Stomach (tissue), 4 donors: ENCODE data around the gene DPF3.

ENCODE experiments used
- CTCF ChIP-seq, 7 experiments: fragments of 450-650 bp in 4 of 7; fragments of 200-600 bp in 3 of 7; sonication (generic) in 3 of 7; IDR thresholded peaks; one replicate each; pipeline ENCODE4 v1.5.1; 2016 to 2019; ENCODE audit warnings: antibody characterized with exemption in 7 of 7, control low read depth in 2 of 7, mild to moderate bottlenecking in 1 of 7
- EP300 ChIP-seq: sonication (generic); formaldehyde crosslinking; IDR thresholded peaks from one replicate; pipeline ENCODE4 v1.6.1; 2017; ENCODE audit warnings: antibody characterized with exemption
- POLR2A ChIP-seq, 4 donors: fragments of 450-650 bp; IDR thresholded peaks; one replicate each; pipeline ENCODE4 v1.6.1; 2016; ENCODE audit warnings: antibody characterized with exemption in 4 of 4, control low read depth in 2 of 4, mild to moderate bottlenecking in 1 of 4, moderate library complexity in 1 of 4

DNA sequence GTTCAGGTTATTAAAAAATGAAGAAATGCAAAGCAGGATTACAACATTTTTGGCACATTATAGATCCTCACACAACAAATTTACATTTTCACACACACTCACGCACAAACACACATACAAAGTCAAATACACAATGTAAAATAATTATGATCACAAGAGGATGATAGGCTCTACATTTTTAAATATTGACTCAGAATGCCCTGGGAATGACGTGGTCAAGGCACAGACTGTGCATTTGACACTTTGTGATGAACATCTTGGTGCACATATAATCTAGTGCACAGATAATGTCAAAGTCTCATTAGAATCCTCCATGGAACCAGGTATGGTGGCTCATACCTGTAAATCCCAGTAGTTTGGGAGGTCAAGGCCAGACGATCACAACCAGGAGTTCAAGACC, 49.4 kb downstream of the DPF3 start:
- TF ChIP-seq CTCF (IDR thresholded peaks at IDR 0.05) (no peak), POLR2A (IDR thresholded peaks at IDR 0.05) (no peak), EP300 (no peak)
